ENCODE data around the gene TRMO. TPM values are rescaled to one million over a fixed set of nuclear protein-coding genes. Genes with fewer than 3 reads are reported as not detected.
A peak's percentile ranks its signal among the peaks of the same experiment; 100 is the strongest.

TRMO gene
- total RNA-seq, 5 donors from 2014 or later (not counting 1 experiment from before 2014, with no cell fraction given) = 38.8 to 47.4 (median 44.7) TPM

DNA sequence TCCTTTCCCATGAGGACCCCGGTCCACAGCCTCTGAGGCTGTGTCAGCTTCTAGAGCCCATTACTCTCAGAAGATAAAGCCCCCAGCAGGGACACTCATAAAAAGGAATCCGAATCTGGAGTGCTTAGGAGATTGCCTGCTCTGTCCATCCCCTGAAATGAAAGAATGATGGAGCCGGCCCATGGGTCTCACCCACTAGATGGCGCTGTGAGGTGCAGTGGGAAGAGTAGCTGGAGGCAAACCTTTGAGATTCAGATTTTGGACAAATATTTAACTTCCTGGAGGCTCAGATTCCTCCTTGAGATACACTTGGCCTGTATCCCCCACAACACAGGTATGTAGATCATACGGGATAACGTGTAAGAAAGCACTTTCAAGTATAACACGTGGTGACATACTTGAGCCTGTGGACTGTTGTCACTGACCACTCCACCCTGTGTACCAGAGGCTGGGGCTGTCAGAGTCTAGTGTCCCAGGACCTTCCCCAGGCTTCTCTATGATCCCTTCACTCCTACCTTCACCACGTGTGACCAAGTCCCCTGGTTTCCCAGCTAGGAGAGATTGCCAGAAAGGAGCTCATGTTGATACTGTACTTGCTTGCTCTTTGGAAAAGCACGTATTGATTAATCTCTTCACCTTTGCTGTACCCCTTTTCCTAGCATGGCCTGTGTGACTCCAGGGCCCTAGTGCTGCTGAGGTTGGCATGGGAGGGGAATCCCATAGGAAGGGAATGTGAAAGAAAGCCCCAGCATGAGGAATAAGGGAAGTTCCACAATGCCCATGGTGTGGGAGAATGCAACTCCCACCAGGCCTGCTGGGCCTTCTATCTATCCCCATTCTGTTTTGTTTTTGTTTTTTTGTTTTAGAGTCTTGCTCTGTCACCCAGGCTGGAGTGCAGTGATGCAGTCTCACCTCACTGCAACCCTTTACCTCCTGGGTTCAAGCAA, 32.1 kb downstream of the TRMO start:
- POLR2A ChIA-PET = interaction anchor here (0.5 to 1.9 kb wide), 5 partner anchors 31 to 179 kb away, joined by 3 to 9 read pairs (median 6); partner anchors contain the start of gene TRMO (in 2 of the 2)
- ATAC-seq (replicated peaks in 1 of 4) = peak in 3 of 4 experiments; percentile 50 to 73 (median 63)
- Histone ChIP-seq H3K36me3 (ENCODE audit: control insufficient read depth in 2 of 2, extremely low read depth in 1 of 2, insufficient read depth in 1 of 2, low read length in 1 of 2) (no peaks in the 10 kb centered on the region), H3K4me3 (ENCODE audit: control insufficient read depth in 1 of 2, extremely low read depth in 1 of 2, low read length in 1 of 2) (no peak overlapping the region), H3K4me1 (ENCODE audit: control insufficient read depth in 1 of 2, extremely low read depth in 1 of 2, insufficient read depth in 2 of 2, low read length in 2 of 2) (peaks cover 0 to 9% of the 10 kb centered on the region in 2 experiments), H3K27me3 (replicated peaks in 1 of 2; ENCODE audit: control insufficient read depth in 2 of 2, extremely low read depth in 1 of 2, insufficient read depth in 2 of 2, low read length in 1 of 2) (no peaks in the 10 kb centered on the region), H3K9me3 (no peaks in the 10 kb centered on the region), H3K27ac (ENCODE audit: low read length) (no peak overlapping the region)
- WGBS (ENCODE audit: insufficient coverage) = 80% methylated on average over 2 of the region's 9 CpGs
- peaks cover 10 to 14% (median 12%) of the 10 kb centered on the region in 3 donors for H3K4me1 Mint-ChIP-seq
- CTCF ChIA-PET = interaction anchor here (0.5 to 3.6 kb wide), 18 partner anchors 10 to 1283 kb away, joined by 3 to 53 read pairs (median 5); partner anchors contain the start of gene TRMO (in 1 of the 2)
- no peaks in the 10 kb centered on the region for H3K27me3 Mint-ChIP-seq
- H3K36me3 Mint-ChIP-seq = peaks cover 26% of the 10 kb centered on the region
- peak in 34 of 35 experiments; percentile 33 to 79 (median 58) for DNase-seq
- no peak overlapping the region for H3K4me3 Mint-ChIP-seq
- no peak overlapping the region for H3K27ac Mint-ChIP-seq
- peaks cover 0 to 10% (median 6%) of the 10 kb centered on the region in 3 donors for H3K9me3 Mint-ChIP-seq

DNA sequence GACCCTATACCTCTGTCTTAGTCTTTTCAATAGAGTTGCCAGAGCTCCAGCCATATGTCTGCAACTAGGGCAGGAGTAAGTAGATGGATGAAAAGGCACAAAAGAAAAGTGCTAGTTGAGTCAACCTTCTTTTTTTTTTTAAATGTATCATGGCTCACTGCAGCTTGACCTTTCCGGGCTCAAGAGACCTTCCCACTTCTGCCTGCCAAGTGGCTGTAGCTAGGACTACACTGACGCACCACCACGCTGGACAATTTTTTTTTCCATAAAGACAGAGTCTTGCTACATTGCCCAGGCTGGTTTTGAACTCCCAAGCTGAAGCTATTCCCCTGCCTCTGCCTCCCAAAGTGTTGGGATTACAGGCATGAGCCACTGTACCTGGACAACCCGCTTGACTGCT, 42.0 kb downstream of the TRMO start:
- Mint-ChIP-seq H3K27ac (no peak overlapping the region), H3K9me3 (no peaks in the 10 kb centered on the region), H3K4me3 (no peak overlapping the region), H3K27me3 (no peaks in the 10 kb centered on the region), H3K36me3 (peaks cover 14% of the 10 kb centered on the region), H3K4me1 (no peaks in the 10 kb centered on the region)
- 93% methylated on average over 4 of the region's 4 CpGs for WGBS (ENCODE audit: insufficient coverage)
- ATAC-seq (replicated peaks in 1 of 4) = no peak
- Histone ChIP-seq H3K4me1 (ENCODE audit: control insufficient read depth in 1 of 2, extremely low read depth in 1 of 2, insufficient read depth in 2 of 2, low read length in 2 of 2) (no peaks in the 10 kb centered on the region), H3K36me3 (ENCODE audit: control insufficient read depth in 2 of 2, extremely low read depth in 1 of 2, insufficient read depth in 1 of 2, low read length in 1 of 2) (no peaks in the 10 kb centered on the region), H3K27me3 (replicated peaks in 1 of 2; ENCODE audit: control insufficient read depth in 2 of 2, extremely low read depth in 1 of 2, insufficient read depth in 2 of 2, low read length in 1 of 2) (peaks cover 0 to 3% of the 10 kb centered on the region in 2 experiments), H3K4me3 (ENCODE audit: control insufficient read depth in 1 of 2, extremely low read depth in 1 of 2, low read length in 1 of 2) (no peak overlapping the region), H3K9me3 (no peaks in the 10 kb centered on the region), H3K27ac (ENCODE audit: low read length) (no peak overlapping the region)
- CTCF ChIA-PET = interaction anchor here in 1 of 2 donors (0.9 kb wide), 1 partner anchor 10 kb away, joined by 4 read pairs; no protein-coding TSS in a partner anchor
- DNase-seq = no peak
- POLR2A ChIA-PET = no interaction called here

DNA sequence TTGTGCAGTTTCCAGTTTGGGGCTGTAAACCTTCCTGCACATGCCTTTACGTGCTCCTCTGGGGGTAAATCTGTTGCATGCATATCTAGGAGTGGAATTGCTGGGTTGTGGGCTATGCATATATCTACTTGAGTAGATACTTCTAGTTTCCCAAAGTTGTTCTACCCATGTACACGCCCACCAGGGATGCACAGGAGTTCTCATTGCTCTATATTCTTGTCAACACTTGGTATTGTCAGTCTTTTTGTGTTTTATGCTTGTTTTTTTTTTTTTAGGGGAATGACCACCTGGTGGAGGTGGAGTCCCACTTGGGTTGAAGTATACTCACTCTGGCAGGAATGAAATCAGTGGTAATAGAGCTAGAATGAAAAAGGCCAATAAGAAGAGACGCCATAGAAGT, 46.2 kb downstream of the TRMO start:
- peaks cover 0 to 3% of the 10 kb centered on the region in 2 experiments for H3K27me3 ChIP-seq (replicated peaks in 1 of 2; ENCODE audit: control insufficient read depth in 2 of 2, extremely low read depth in 1 of 2, insufficient read depth in 2 of 2, low read length in 1 of 2)
- no peak overlapping the region for H3K27ac Mint-ChIP-seq
- peaks cover 20% of the 10 kb centered on the region for H3K36me3 Mint-ChIP-seq
- no peak overlapping the region for H3K4me3 Mint-ChIP-seq
- no peak overlapping the region for H3K4me3 ChIP-seq (ENCODE audit: control insufficient read depth in 1 of 2, extremely low read depth in 1 of 2, low read length in 1 of 2)
- DNase-seq (no peak), ATAC-seq (replicated peaks in 1 of 4) (no peak)
- ChIA-PET POLR2A (no interaction called here), CTCF (interaction anchor here in 1 of 2 donors (0.7 kb wide), 1 partner anchor 32 kb away, joined by 3 read pairs; no protein-coding TSS in a partner anchor)
- no peaks in the 10 kb centered on the region for H3K4me1 Mint-ChIP-seq
- no peaks in the 10 kb centered on the region for H3K9me3 ChIP-seq
- H3K27me3 Mint-ChIP-seq = no peaks in the 10 kb centered on the region
- H3K4me1 ChIP-seq (ENCODE audit: control insufficient read depth in 1 of 2, extremely low read depth in 1 of 2, insufficient read depth in 2 of 2, low read length in 2 of 2) = no peaks in the 10 kb centered on the region
- H3K27ac ChIP-seq (ENCODE audit: low read length) = no peak overlapping the region
- H3K9me3 Mint-ChIP-seq = peaks cover 0 to 4% (median 0%) of the 10 kb centered on the region in 3 donors
- WGBS (ENCODE audit: insufficient coverage) = no CpG with 5 or more reads among the region's 3 CpGs
- H3K36me3 ChIP-seq (ENCODE audit: control insufficient read depth in 2 of 2, extremely low read depth in 1 of 2, insufficient read depth in 1 of 2, low read length in 1 of 2) = no peaks in the 10 kb centered on the region

DNA sequence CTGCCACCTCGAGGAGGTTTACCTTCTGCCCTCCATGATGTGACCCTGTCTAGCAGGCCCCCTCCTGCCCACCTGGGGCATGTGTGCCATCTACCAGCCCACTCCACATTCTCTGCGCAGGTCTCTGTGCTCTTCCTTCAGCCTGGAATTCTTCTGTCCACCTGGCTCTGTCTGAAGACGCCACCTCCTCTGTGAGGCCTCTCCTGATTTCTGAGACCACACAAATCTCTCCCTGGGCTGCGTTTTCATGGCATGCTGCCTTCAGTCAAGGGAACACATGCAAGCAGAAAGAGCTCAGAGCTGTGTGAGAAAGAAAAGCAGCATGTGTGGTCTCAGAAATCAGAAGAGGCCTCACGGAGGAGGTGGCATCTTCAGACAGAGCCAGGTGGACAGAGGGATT, 47.2 kb downstream of the TRMO start:
- DNase-seq (no peak), ATAC-seq (replicated peaks in 1 of 4) (no peak)
- no peaks in the 10 kb centered on the region for H3K4me1 Mint-ChIP-seq
- no peak overlapping the region for H3K27ac ChIP-seq (ENCODE audit: low read length)
- ChIA-PET CTCF (no interaction called here), POLR2A (no interaction called here)
- no peaks in the 10 kb centered on the region for H3K27me3 Mint-ChIP-seq
- peaks cover 0 to 3% of the 10 kb centered on the region in 2 experiments for H3K27me3 ChIP-seq (replicated peaks in 1 of 2; ENCODE audit: control insufficient read depth in 2 of 2, extremely low read depth in 1 of 2, insufficient read depth in 2 of 2, low read length in 1 of 2)
- WGBS (ENCODE audit: insufficient coverage) = 86% methylated on average over 4 of the region's 5 CpGs
- peaks cover 0 to 4% (median 0%) of the 10 kb centered on the region in 3 donors for H3K9me3 Mint-ChIP-seq
- H3K27ac Mint-ChIP-seq = no peak overlapping the region
- no peak overlapping the region for H3K4me3 ChIP-seq (ENCODE audit: control insufficient read depth in 1 of 2, extremely low read depth in 1 of 2, low read length in 1 of 2)
- no peaks in the 10 kb centered on the region for H3K4me1 ChIP-seq (ENCODE audit: control insufficient read depth in 1 of 2, extremely low read depth in 1 of 2, insufficient read depth in 2 of 2, low read length in 2 of 2)
- H3K36me3 ChIP-seq (ENCODE audit: control insufficient read depth in 2 of 2, extremely low read depth in 1 of 2, insufficient read depth in 1 of 2, low read length in 1 of 2) = no peaks in the 10 kb centered on the region
- no peaks in the 10 kb centered on the region for H3K9me3 ChIP-seq
- H3K36me3 Mint-ChIP-seq = peaks cover 21% of the 10 kb centered on the region
- H3K4me3 Mint-ChIP-seq = no peak overlapping the region

DNA sequence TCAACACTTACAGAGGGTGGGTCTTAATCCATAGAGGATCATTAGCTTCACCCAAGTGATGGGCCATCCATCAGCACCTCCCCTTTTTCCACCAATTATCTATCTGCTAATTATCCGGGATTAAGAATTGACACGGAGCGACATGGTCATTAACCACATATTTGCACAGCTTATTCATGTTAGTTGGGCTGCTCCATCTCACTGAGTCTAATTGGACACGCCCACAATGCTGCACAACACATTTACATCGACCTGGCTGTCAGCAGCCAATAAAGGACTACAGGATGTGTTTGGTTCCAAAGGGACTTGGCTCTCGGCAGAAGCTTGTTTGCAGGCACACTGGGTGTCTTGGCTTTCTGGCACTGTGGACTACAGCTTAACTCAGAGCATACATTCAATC, 47.7 kb downstream of the TRMO start:
- DNase-seq = no peak
- H3K27ac Mint-ChIP-seq = no peak overlapping the region
- H3K36me3 ChIP-seq (ENCODE audit: control insufficient read depth in 2 of 2, extremely low read depth in 1 of 2, insufficient read depth in 1 of 2, low read length in 1 of 2) = no peaks in the 10 kb centered on the region
- no peaks in the 10 kb centered on the region for H3K4me1 Mint-ChIP-seq
- peaks cover 0 to 4% (median 0%) of the 10 kb centered on the region in 3 donors for H3K9me3 Mint-ChIP-seq
- ChIA-PET CTCF (no interaction called here), POLR2A (no interaction called here)
- peaks cover 0 to 3% of the 10 kb centered on the region in 2 donors for H3K27me3 Mint-ChIP-seq
- no peaks in the 10 kb centered on the region for H3K4me1 ChIP-seq (ENCODE audit: control insufficient read depth in 1 of 2, extremely low read depth in 1 of 2, insufficient read depth in 2 of 2, low read length in 2 of 2)
- no peak overlapping the region for H3K4me3 ChIP-seq (ENCODE audit: control insufficient read depth in 1 of 2, extremely low read depth in 1 of 2, low read length in 1 of 2)
- H3K27ac ChIP-seq (ENCODE audit: low read length) = no peak overlapping the region
- H3K9me3 ChIP-seq = no peaks in the 10 kb centered on the region
- peaks cover 0 to 4% of the 10 kb centered on the region in 2 experiments for H3K27me3 ChIP-seq (replicated peaks in 1 of 2; ENCODE audit: control insufficient read depth in 2 of 2, extremely low read depth in 1 of 2, insufficient read depth in 2 of 2, low read length in 1 of 2)
- peaks cover 21% of the 10 kb centered on the region for H3K36me3 Mint-ChIP-seq
- WGBS (ENCODE audit: insufficient coverage) = 87% methylated on average over 4 of the region's 6 CpGs
- no peak for ATAC-seq (replicated peaks in 1 of 4)
- no peak overlapping the region for H3K4me3 Mint-ChIP-seq

DNA sequence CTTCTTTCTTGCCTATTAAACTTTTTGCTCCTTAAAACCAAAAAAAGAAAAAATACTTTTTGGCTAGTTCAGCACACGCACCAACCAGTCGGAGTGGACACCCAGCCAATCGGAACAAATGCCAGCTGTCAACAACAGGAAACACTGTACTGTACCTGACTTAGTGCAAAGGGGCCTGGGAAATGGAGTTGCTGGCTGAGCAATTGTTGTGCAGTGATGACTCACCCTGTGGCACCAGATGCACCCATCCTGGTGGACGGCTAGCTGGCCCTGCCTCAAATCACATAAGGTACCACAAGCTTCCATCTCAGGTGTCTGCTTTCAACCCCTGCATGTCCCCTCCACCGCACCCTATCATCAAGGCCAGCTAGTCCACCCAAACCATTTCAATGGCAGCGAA, 48.4 kb downstream of the TRMO start:
- H3K4me1 ChIP-seq (ENCODE audit: control insufficient read depth in 1 of 2, extremely low read depth in 1 of 2, insufficient read depth in 2 of 2, low read length in 2 of 2) = no peaks in the 10 kb centered on the region
- H3K27me3 ChIP-seq (replicated peaks in 1 of 2; ENCODE audit: control insufficient read depth in 2 of 2, extremely low read depth in 1 of 2, insufficient read depth in 2 of 2, low read length in 1 of 2) = peaks cover 2 to 8% of the 10 kb centered on the region in 2 experiments
- no peak overlapping the region for H3K27ac ChIP-seq (ENCODE audit: low read length)
- 84% methylated on average over 3 of the region's 6 CpGs for WGBS (ENCODE audit: insufficient coverage)
- Mint-ChIP-seq H3K4me1 (no peaks in the 10 kb centered on the region), H3K36me3 (peaks cover 26% of the 10 kb centered on the region), H3K27me3 (peaks cover 5 to 8% of the 10 kb centered on the region in 2 donors), H3K27ac (no peak overlapping the region), H3K9me3 (peaks cover 0 to 4% (median 4%) of the 10 kb centered on the region in 3 donors), H3K4me3 (no peak overlapping the region)
- no peak overlapping the region for H3K4me3 ChIP-seq (ENCODE audit: control insufficient read depth in 1 of 2, extremely low read depth in 1 of 2, low read length in 1 of 2)
- DNase-seq = no peak
- no peak for ATAC-seq (replicated peaks in 1 of 4)
- H3K36me3 ChIP-seq (ENCODE audit: control insufficient read depth in 2 of 2, extremely low read depth in 1 of 2, insufficient read depth in 1 of 2, low read length in 1 of 2) = no peaks in the 10 kb centered on the region
- H3K9me3 ChIP-seq = no peaks in the 10 kb centered on the region
- CTCF ChIA-PET = no interaction called here
- POLR2A ChIA-PET = no interaction called here

Data from T-cell (primary cell).